Measurements from ENCODE around the gene PTPRG.

PTPRG gene

GRCh38 chr3:62241279-62241678, 679.9 kb downstream of the PTPRG start:
- FAIRE-seq: no peak
- no peak for DNase-seq (ENCODE audit: insufficient read length)

GRCh38 chr3:62242831-62243509, 681.6 kb downstream of the PTPRG start:
- FAIRE-seq: no peak
- no peak for DNase-seq (ENCODE audit: insufficient read length)

More at GRCh38 chr3:62241279-62241678, 679.9 kb downstream of the PTPRG start:
- TF ChIP-seq POLR2A (IDR thresholded peaks at IDR 0.05; ENCODE audit: low read depth, low read length) (no peak), POLR2AphosphoS5 (IDR thresholded peaks at IDR 0.05; ENCODE audit: low read depth, low read length) (no peak), TAF1 (IDR thresholded peaks at IDR 0.05; ENCODE audit: borderline replicate concordance, low read depth, low read length) (no peak)

GRCh38 chr3:62246094-62246493, 684.7 kb downstream of the PTPRG start:
- DNase-seq (ENCODE audit: insufficient read length): no peak
- no peak for TF ChIP-seq TAF1 (IDR thresholded peaks at IDR 0.05; ENCODE audit: borderline replicate concordance, low read depth, low read length)
- TF ChIP-seq POLR2AphosphoS5 (IDR thresholded peaks at IDR 0.05; ENCODE audit: low read depth, low read length): no peak
- TF ChIP-seq POLR2A (IDR thresholded peaks at IDR 0.05; ENCODE audit: low read depth, low read length): no peak
- FAIRE-seq: no peak

More at GRCh38 chr3:62242831-62243509, 681.6 kb downstream of the PTPRG start:
- TF ChIP-seq POLR2AphosphoS5 (IDR thresholded peaks at IDR 0.05; ENCODE audit: low read depth, low read length) (no peak), POLR2A (IDR thresholded peaks at IDR 0.05; ENCODE audit: low read depth, low read length) (no peak), TAF1 (IDR thresholded peaks at IDR 0.05; ENCODE audit: borderline replicate concordance, low read depth, low read length) (no peak)

DNA sequence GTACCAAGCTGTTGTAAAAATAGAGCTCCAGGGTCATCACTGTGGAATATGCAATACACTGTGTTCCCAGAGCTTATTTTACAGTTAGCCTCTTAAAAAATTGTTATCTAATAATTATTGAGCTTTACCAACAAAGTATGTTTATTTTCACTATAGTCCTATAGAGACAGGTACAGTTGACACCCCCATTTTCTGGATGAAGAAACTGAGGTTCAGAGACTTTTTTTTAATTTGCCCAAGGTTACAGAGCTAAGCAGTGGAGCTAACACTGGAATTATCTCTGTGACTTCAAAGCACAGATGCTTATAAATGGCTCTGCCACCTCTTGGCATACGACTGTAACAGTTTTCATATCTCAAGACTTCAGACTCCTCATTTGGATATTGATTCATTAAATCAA, 685.6 kb downstream of the PTPRG start:
- DNase-seq (ENCODE audit: insufficient read length): no peak
- no peak for TF ChIP-seq POLR2A (IDR thresholded peaks at IDR 0.05; ENCODE audit: low read depth, low read length)
- no peak for TF ChIP-seq TAF1 (IDR thresholded peaks at IDR 0.05; ENCODE audit: borderline replicate concordance, low read depth, low read length)
- TF ChIP-seq POLR2AphosphoS5 (IDR thresholded peaks at IDR 0.05; ENCODE audit: low read depth, low read length): no peak
- FAIRE-seq: no peak

- no peak for FAIRE-seq
- TF ChIP-seq TAF1 (IDR thresholded peaks at IDR 0.05; ENCODE audit: borderline replicate concordance, low read depth, low read length) (no peak), POLR2A (IDR thresholded peaks at IDR 0.05; ENCODE audit: low read depth, low read length) (no peak), POLR2AphosphoS5 (IDR thresholded peaks at IDR 0.05; ENCODE audit: low read depth, low read length) (no peak)
- no peak for DNase-seq (ENCODE audit: insufficient read length)
These were observed 687.5 kb downstream of the PTPRG start for GRCh38 chr3:62248734-62249483.

- DNase-seq (ENCODE audit: insufficient read length): no peak
- no peak for TF ChIP-seq POLR2A (IDR thresholded peaks at IDR 0.05; ENCODE audit: low read depth, low read length)
- no peak for TF ChIP-seq POLR2AphosphoS5 (IDR thresholded peaks at IDR 0.05; ENCODE audit: low read depth, low read length)
- no peak for TF ChIP-seq TAF1 (IDR thresholded peaks at IDR 0.05; ENCODE audit: borderline replicate concordance, low read depth, low read length)
- FAIRE-seq: no peak
These were observed 688.1 kb downstream of the PTPRG start for GRCh38 chr3:62249484-62249776.

DNA sequence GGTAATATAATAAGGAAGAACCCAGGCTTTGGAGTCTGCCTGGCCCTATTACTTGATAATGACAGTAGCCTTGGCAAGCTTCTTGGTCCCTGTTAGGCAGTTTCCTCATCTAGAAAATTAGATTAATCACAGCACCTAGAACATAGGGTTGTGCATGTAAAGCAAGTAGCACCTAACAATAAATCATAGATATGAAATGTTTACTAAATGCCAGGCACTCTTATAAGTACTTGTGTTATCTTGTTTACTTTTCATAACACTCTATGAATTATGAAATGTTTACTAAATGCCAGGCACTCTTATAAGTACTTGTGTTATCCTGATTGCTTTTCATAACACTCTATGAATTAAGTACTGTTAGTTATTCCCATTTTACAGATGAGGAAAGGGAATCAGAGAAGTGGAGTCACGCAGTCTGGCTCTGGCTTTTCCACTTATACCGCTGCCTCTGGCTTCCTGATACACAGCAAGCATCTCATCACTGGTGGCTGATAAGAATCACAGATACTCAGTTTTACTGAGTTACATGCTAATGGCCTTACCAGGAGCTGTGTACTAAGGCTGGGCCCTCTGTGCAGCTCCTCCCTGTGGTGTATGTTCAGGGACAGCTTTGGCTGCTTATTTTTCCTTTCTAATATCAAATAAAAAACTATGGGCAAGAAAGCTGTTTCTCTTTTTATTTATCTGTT, 688.6 kb downstream of the PTPRG start:
- DNase-seq (ENCODE audit: insufficient read length) (no peak), FAIRE-seq (no peak)

DNA sequence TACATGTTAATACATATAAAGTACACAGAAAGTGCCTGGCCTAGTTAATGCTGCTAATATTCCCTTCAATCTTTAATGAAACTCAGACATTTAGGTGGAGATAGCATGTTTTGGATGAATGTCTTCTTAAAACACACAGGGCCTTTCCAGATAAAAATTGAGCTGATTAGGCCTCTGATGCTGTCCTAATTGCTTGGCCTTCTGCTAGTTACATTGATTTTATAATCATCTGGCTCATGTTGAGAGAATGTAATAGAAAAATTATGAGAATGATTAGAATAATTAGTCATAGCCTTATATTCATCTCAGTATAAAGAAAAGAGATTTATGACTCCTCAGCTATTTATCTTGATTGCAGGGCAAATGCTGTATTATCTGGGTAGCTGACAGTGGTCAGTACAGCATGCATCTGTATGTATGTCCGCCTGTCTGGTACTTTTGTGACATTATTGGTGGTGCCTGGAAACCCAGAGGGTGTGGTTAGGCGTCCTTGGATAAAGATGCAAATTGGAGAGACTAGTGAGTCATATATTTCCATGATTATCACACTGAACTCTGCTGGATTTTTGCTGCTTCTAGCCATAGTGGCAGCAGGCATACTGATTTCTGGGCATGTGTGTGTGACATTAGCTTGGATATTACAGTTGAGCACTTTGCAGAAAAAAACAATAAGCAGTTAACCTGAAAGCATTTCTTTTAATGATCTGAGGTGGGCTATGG, 691.2 kb downstream of the PTPRG start:
- FAIRE-seq (no peak), DNase-seq (ENCODE audit: insufficient read length) (no peak)
- no peak for TF ChIP-seq POLR2A (IDR thresholded peaks at IDR 0.05; ENCODE audit: low read depth, low read length)
- TF ChIP-seq TAF1 (IDR thresholded peaks at IDR 0.05; ENCODE audit: borderline replicate concordance, low read depth, low read length): no peak
- TF ChIP-seq POLR2AphosphoS5 (IDR thresholded peaks at IDR 0.05; ENCODE audit: low read depth, low read length): no peak

More for the DNA sequence above, 688.6 kb downstream of the PTPRG start:
- TF ChIP-seq TAF1 (IDR thresholded peaks at IDR 0.05; ENCODE audit: borderline replicate concordance, low read depth, low read length) (no peak), POLR2A (IDR thresholded peaks at IDR 0.05; ENCODE audit: low read depth, low read length) (no peak), POLR2AphosphoS5 (IDR thresholded peaks at IDR 0.05; ENCODE audit: low read depth, low read length) (no peak)

GRCh38 chr3:62253971-62254370, 692.6 kb downstream of the PTPRG start:
- no peak for TF ChIP-seq TAF1 (IDR thresholded peaks at IDR 0.05; ENCODE audit: borderline replicate concordance, low read depth, low read length)
- TF ChIP-seq POLR2AphosphoS5 (IDR thresholded peaks at IDR 0.05; ENCODE audit: low read depth, low read length): no peak
- TF ChIP-seq POLR2A (IDR thresholded peaks at IDR 0.05; ENCODE audit: low read depth, low read length): no peak
- DNase-seq (ENCODE audit: insufficient read length) (no peak), FAIRE-seq (no peak)

DNA sequence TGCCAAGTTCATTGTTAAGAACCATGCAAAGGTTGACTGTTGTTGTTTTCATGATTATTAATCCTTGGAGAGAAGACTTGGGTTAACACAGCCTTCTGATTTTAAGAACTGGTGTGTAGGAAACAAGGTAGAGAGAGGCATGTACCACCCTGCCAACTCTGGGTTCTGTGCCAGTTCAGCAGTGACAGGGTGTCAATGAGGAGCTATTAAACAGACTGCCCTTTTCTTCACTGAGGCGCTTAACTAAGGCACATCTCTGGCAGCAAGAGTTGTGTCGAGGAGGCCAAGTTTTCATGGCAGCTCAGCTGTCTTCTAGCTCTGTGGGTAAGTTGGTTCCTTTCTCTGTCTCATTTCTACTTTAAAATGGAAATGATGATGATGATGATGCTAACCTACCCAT, 694.4 kb downstream of the PTPRG start:
- TF ChIP-seq POLR2AphosphoS5 (IDR thresholded peaks at IDR 0.05; ENCODE audit: low read depth, low read length) (no peak), TAF1 (IDR thresholded peaks at IDR 0.05; ENCODE audit: borderline replicate concordance, low read depth, low read length) (no peak), POLR2A (IDR thresholded peaks at IDR 0.05; ENCODE audit: low read depth, low read length) (no peak)
- no peak for DNase-seq (ENCODE audit: insufficient read length)
- no peak for FAIRE-seq

DNA sequence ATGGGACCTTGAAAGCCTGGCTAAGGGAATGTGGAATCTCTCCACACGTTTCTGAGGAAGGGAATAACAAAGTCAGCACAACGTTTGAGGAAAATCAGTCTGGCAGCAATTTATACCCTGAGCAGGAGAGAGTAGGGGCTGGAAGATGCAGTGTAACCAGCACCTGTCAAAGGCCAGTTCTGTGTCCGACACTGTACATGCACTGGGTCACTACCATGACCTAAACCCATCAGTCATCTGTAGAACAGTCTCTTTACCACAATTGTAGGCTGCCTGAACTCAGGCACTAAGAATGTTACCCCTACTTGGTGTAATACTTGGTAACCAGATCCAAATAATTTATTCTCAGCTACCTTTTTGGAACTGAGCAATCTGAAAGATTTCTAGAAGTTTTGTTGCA, 698.6 kb downstream of the PTPRG start:
- FAIRE-seq (peak; percentile 33), DNase-seq (ENCODE audit: insufficient read length) (no peak)
- TF ChIP-seq TAF1 (IDR thresholded peaks at IDR 0.05; ENCODE audit: borderline replicate concordance, low read depth, low read length) (no peak), POLR2AphosphoS5 (IDR thresholded peaks at IDR 0.05; ENCODE audit: low read depth, low read length) (no peak), POLR2A (IDR thresholded peaks at IDR 0.05; ENCODE audit: low read depth, low read length) (no peak)
